Gastrocnemius medialis (tissue), 4 donors: ENCODE results near the gene GSTK1. TPM values are rescaled to one million over a fixed set of nuclear protein-coding genes. Genes with fewer than 3 reads are reported as not detected.
"Not testable (repeated sequence)": the region's sequence is repeated elsewhere in the genome, so short reads cannot be mapped to it uniquely, and the experiment has no call there.

Experiments
- ATAC-seq, 2 donors: fragments of 150-250 bp; one replicate each; pipeline ENCODE4 v1.9.1; 2016
- DNase-seq, 2 donors: peaks; one replicate each; pipeline ENCODE4 v3.0.0-alpha.2; 2019
- H3K27ac ChIP-seq, 4 donors: fragments of 200-600 bp; sonication (generic); 1 replicate in 1 of 4; 2 replicates in 3 of 4; pipeline ENCODE4 v1.5.1; 2016 to 2018; ENCODE audit warnings: mild to moderate bottlenecking in 2 of 4, moderate library complexity in 1 of 4
- H3K27me3 ChIP-seq, 3 donors: fragments of 200-600 bp; sonication (generic) in 2 of 3; 1 replicate in 1 of 3; 2 replicates in 2 of 3; pipeline versions ENCODE4 v1.5.1 to v1.6.0; 2016 to 2019; ENCODE audit warnings: mild to moderate bottlenecking in 1 of 3, moderate library complexity in 1 of 3
- H3K36me3 ChIP-seq, 2 donors: fragments of 200-600 bp; sonication (generic) in 1 of 2; one replicate each; pipeline ENCODE4 v1.5.1; 2017 to 2018
- H3K4me1 ChIP-seq, 2 donors: fragments of 200-600 bp; sonication (generic) in 1 of 2; one replicate each; pipeline ENCODE4 v1.5.1; 2016 to 2017; ENCODE audit warnings: mild to moderate bottlenecking in 2 of 2
- H3K4me3 ChIP-seq, 4 donors: fragments of 200-600 bp; sonication (generic) in 3 of 4; 1 replicate in 1 of 4; 2 replicates in 3 of 4; pipeline ENCODE4 v1.5.1; 2016 to 2019; ENCODE audit warnings: mild to moderate bottlenecking in 2 of 4
- H3K9me3 ChIP-seq, 3 donors: fragments of 200-600 bp; sonication (generic) in 2 of 3; 1 replicate in 1 of 3; 2 replicates in 2 of 3; pipeline ENCODE4 v1.5.1; 2016 to 2019
- POLR2A ChIP-seq, 2 donors: fragments of 450-650 bp; IDR thresholded peaks; one replicate each; pipeline ENCODE4 v1.6.1; 2017; ENCODE audit warnings: antibody characterized with exemption in 2 of 2, mild to moderate bottlenecking in 2 of 2, moderate library complexity in 2 of 2
- in situ Hi-C, 4 donors: fragments of 200-750 bp; cut with MboI; loops; one replicate each; pipeline versions ENCODE4 v1.15.0 to v1.8.0; 2017; ENCODE audit warnings: low sequenced_read_pairs in 4 of 4
- intact Hi-C: fragments of 100-400 bp; cut with DNase I; formaldehyde crosslinking; loops from one replicate; pipeline ENCODE4 v1.15.1; 2023; ENCODE audit warnings: low total_unique reads
- total RNA-seq, 4 donors: library from RNA; depleted of rRNA; stranded (reverse); fragments of >200 nt; gene quantifications; one replicate each; pipeline versions ENCODE4 v1.1.0 to v1.2.3, GENCODE V29; 2016
- TF ChIP-seq, protein P1 (sequence below), 5 experiments: fragments of 450-650 bp in 3 of 5; fragments of 200-600 bp in 2 of 5; sonication (generic) in 2 of 5; IDR thresholded peaks in 4 of 5; conservative IDR thresholded peaks in 1 of 5; 1 replicate in 4 of 5; 2 replicates in 1 of 5; pipeline ENCODE4 v1.5.1; 2016 to 2019; ENCODE audit warnings: antibody characterized with exemption in 5 of 5, mild to moderate bottlenecking in 3 of 5, moderate library complexity in 3 of 5

Gene GSTK1
- 100 to 1,000 TPM in 1 of 4 donors, 10 to 100 TPM in 3; 59.5 to 114 (median 85.0) TPM for total RNA-seq

DNA sequence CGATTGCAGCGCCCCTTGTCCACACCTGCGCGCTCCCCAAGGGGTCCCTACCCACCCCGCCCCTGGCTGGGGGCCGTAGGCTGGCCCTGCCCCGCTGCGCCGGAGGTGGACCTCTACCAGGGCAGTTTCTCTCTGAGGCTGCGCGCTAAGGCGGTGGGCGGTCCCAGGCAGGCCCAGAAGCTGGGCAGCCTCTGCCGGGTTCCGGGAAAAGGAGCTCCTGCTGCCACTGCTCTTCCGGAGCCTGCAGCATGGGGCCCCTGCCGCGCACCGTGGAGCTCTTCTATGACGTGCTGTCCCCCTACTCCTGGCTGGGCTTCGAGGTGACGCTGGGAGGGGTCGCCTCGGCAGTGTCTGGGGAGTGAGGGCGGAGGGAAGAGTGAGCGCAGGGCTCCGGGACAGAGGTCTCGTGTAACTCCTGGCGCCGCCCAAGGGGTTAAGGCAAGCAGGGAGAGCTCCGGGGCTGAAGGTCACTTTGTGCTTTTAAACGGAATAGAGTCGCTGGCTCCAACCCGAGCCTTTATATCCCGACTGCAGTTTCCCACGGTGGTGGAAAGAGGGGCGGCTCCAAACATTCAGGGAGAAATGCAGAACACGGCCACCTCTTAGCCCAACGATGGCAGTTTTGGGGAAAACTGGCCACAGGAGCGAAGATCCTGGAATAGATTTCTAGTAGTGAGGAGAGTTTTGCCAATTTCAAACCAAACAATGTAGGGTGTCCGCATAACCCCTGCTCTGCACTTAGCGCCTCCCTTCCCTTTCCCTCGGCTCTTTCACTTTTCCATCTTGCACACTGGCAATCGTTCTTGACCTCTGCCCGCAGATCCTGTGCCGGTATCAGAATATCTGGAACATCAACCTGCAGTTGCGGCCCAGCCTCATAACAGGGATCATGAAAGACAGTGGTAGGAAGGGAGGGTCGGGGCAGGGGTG lies at the start of gene GSTK1:
TSS of gene GSTK1 (plus strand) at position 176 of the 930 bp plus-strand sequence. CDS start at position 249, 73 bp downstream.
- intact Hi-C loops (loop anchor here (2.0 kb wide), 1 partner anchor 117 kb away; the partner anchor contains the start of gene ZYX), in situ Hi-C loops (no loop called here)
- Histone ChIP-seq H3K4me1 (peaks cover 10 to 27% of the 10 kb centered on the region in 2 donors), H3K4me3 (peak within 1 kb of the TSS; percentile 74 to 96 (median 82)), H3K9me3 (no peaks in the 10 kb centered on the region), H3K27ac (peak within 1 kb of the TSS; percentile 80 to 88 (median 87)), H3K27me3 (no peaks in the 10 kb centered on the region), H3K36me3 (peaks cover 0 to 23% of the 10 kb centered on the region in 2 donors)
- peak; percentile 61 to 68 for DNase-seq
- TF ChIP-seq, protein P1, sequence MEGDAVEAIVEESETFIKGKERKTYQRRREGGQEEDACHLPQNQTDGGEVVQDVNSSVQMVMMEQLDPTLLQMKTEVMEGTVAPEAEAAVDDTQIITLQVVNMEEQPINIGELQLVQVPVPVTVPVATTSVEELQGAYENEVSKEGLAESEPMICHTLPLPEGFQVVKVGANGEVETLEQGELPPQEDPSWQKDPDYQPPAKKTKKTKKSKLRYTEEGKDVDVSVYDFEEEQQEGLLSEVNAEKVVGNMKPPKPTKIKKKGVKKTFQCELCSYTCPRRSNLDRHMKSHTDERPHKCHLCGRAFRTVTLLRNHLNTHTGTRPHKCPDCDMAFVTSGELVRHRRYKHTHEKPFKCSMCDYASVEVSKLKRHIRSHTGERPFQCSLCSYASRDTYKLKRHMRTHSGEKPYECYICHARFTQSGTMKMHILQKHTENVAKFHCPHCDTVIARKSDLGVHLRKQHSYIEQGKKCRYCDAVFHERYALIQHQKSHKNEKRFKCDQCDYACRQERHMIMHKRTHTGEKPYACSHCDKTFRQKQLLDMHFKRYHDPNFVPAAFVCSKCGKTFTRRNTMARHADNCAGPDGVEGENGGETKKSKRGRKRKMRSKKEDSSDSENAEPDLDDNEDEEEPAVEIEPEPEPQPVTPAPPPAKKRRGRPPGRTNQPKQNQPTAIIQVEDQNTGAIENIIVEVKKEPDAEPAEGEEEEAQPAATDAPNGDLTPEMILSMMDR (IDR thresholded peaks at IDR 0.05 in 4 of 5, conservative IDR thresholded peaks at IDR 0.05 in 1 of 5) = no peak
- TF ChIP-seq POLR2A (IDR thresholded peaks at IDR 0.05) = peak; percentile 46 to 59
- peak; percentile 91 to 92 for ATAC-seq

DNA sequence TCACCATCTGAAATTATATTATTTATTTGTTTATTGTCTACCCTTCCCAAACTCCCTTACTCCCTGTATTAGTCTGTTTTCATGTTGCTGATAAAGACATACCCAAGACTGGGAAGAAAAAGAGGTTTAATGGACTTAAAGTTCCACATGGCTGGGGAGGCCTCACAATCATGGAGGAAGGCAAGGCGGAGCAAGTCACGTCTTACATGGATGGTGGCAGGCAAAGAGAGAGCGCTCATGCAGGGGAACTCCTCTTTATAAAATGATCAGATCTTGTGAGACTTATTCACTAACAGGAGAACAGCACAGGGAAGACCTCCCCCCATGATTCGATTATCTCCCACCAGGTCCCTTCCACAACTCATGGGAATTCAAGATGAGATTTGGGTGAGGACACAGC lies 49.8 kb upstream of the GSTK1 start:
- in situ Hi-C loops (loop anchor here (5.0 to 25.0 kb wide), 3 partner anchors 206 to 359 kb away; partner anchors contain the start of gene EPHB6 (in 4 of the 4)), intact Hi-C loops (loop anchor here (5.0 kb wide), 1 partner anchor 361 kb away; no protein-coding TSS in a partner anchor)
- ATAC-seq = not testable (repeated sequence)

DNA sequence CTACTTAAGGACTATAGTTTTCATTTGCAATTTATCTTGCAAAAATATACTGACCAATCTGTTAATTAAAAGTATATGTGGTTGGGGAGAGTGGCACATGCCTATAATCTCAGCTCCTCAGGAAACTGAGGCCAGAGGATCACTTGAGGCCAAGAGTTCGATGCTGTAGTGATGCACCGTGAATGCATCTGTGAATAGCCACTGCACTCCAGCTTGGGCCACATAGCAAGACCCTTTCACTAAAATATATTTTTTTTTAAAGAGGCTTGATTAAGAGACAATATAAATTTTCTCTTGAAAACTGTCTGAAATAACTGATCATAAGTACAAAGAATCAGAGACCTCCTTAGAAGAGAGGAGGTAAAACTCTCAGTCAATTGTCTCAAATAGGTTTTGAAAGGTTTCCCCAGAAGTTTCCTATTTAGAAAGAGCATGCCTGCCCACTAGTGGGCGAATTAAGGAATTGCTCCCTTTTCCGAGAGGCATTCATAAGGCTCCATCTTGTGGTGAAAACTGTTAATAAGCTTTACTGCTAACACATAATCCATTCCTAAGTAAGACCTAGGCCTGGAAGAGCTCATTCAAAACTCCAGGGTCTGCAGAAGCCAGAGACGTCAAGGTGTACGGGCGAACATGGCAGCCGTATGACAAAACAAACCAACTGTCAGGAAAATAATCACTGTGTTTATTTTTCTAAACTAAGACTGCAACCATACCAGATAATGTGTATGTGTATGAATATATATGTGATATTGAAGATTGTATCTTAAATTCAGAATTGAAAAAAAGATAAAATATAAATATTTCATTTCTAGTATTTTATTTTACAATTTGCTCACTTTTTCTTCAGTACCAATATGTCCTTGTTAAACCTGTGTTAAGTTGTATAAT lies 48.2 kb upstream of the GSTK1 start:
- Histone ChIP-seq H3K4me1 (no peaks in the 10 kb centered on the region), H3K27ac (no peak overlapping the region), H3K27me3 (no peaks in the 10 kb centered on the region), H3K36me3 (no peaks in the 10 kb centered on the region), H3K9me3 (no peaks in the 10 kb centered on the region), H3K4me3 (no peak overlapping the region)
- intact Hi-C loops (loop anchor here (1.0 to 5.0 kb wide), 2 partner anchors 207 to 363 kb away; no protein-coding TSS in a partner anchor), in situ Hi-C loops (loop anchor here (5.0 to 25.0 kb wide), 3 partner anchors 208 to 360 kb away; partner anchors contain the start of gene EPHB6 (in 4 of the 4))
- DNase-seq = peak; percentile 19 to 32
- ATAC-seq = peak; percentile 83 to 91
- TF ChIP-seq, protein P1 (IDR thresholded peaks at IDR 0.05 in 4 of 5, conservative IDR thresholded peaks at IDR 0.05 in 1 of 5) = peak; percentile 81 to 99 (median 98)
- TF ChIP-seq POLR2A (IDR thresholded peaks at IDR 0.05) = no peak

More for the DNA sequence above, 49.8 kb upstream of the GSTK1 start:
- not testable (repeated sequence) for H3K27ac ChIP-seq, H3K4me3 ChIP-seq, DNase-seq, H3K9me3 ChIP-seq, H3K36me3 ChIP-seq, H3K4me1 ChIP-seq, H3K27me3 ChIP-seq

- H3K27me3 ChIP-seq = no peaks in the 10 kb centered on the region
- in situ Hi-C loops = loop anchor here (10.0 to 25.0 kb wide), 2 partner anchors 354 to 361 kb away; partner anchors contain the start of gene EPHB6 (in 4 of the 4)
- ATAC-seq (no peak), DNase-seq (no peak)
- no peaks in the 10 kb centered on the region for H3K9me3 ChIP-seq
- H3K27ac ChIP-seq = no peak overlapping the region
- TF ChIP-seq POLR2A (IDR thresholded peaks at IDR 0.05) = no peak
- TF ChIP-seq, protein P1 (IDR thresholded peaks at IDR 0.05 in 4 of 5, conservative IDR thresholded peaks at IDR 0.05 in 1 of 5) = no peak
- intact Hi-C loops = no loop called here
- H3K4me1 ChIP-seq = no peaks in the 10 kb centered on the region
- no peaks in the 10 kb centered on the region for H3K36me3 ChIP-seq
- H3K4me3 ChIP-seq = no peak overlapping the region
Measured at GRCh38 chr7:143216151-143216550, 47.1 kb upstream of the GSTK1 start.
